HUDEP-2 (cell line): ENCODE data around the gene DLGAP1.

Experiments
- DNase-seq, 76 experiments: peaks; one replicate each; lab custom pipeline; 2025; ENCODE audit not compliant: unreplicated experiment in 76 of 76; lab: John Stamatoyannopoulos, UW

DLGAP1 gene

GRCh38 chr18:3538954-3539617 lies 916.0 kb downstream of the DLGAP1 start:
- DNase-seq, result no peak

DNA sequence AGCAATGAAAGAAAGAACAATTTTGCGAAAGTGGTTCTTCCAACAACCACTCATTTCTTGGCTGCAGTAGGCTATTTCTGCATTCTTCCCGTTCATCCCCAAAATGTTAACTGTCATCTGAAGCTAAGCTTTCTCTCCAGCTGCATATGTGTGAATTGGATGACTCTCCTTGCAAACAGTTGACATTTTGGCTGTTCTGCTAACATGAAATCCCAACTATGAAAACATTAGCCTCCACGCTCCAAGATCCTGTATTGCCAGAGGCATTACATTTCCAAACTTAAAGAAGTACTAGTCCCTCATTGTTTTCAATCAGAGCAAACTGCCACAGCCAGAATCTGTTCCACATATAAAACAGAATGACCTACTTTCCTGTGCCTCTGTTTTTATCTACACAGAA lies 916.7 kb downstream of the DLGAP1 start:
- DNase-seq, result no peak

DNA sequence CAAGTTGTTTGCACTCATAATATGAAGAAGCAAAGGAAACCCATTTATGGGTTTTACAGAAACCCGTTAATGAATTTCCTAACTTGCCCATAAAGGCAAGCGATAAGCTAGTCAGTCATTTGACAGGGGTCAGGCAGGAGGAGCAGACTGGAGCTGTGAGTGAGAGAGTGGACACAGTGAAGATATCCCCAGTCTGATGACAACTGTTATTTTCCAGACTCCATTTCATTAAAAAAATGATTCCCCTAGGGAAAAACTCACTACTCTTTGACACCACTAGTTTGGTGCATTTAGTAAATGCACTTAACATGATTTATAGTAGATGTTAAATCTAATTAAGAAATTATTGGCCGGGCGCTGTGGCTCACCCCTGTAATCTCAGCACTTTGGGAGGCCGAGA lies 924.3 kb downstream of the DLGAP1 start:
- no peak for DNase-seq

DNA sequence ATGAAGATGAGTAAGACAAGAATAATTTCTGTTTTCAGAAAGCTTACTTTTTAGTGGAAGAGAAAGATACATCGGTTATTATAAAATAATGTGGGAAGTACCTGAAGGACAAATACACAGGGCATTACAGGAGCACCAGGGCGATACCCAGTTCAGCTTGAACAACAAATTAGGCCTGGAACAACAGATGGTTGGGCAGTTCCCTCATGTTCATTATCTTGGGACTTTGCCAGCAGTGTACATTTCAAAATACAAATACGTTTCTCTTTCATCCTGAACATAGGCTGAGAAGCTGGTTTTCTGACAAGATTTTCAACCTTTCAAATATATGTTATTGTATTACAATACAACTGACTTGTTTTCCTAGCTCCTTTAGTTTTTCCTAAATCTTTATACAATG lies 925.5 kb downstream of the DLGAP1 start:
- DNase-seq, result peak in 1 of 76 experiments; percentile 17

- DNase-seq, result no peak
These were observed 926.0 kb downstream of the DLGAP1 start for GRCh38 chr18:3529077-3529476.

DNA sequence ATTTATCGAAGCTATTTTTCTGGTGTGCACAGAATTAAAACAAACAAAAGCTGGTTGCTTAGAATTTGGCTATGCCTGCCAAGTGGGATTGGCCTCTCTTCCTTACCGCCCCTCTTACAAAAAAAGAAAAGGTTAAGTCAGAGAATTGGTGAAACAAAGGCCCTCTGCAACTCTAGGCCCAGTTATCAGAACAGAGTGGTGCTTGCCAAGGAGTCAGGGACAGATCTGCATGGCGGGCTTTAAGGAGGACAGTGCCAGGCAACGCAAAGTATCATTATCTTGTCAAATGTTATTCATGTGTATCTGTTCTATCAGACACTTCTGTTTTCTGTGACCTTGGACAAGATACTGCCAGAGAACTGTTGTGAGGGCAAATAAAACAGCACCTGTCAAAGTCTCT lies 926.9 kb downstream of the DLGAP1 start:
- no peak for DNase-seq

DNA sequence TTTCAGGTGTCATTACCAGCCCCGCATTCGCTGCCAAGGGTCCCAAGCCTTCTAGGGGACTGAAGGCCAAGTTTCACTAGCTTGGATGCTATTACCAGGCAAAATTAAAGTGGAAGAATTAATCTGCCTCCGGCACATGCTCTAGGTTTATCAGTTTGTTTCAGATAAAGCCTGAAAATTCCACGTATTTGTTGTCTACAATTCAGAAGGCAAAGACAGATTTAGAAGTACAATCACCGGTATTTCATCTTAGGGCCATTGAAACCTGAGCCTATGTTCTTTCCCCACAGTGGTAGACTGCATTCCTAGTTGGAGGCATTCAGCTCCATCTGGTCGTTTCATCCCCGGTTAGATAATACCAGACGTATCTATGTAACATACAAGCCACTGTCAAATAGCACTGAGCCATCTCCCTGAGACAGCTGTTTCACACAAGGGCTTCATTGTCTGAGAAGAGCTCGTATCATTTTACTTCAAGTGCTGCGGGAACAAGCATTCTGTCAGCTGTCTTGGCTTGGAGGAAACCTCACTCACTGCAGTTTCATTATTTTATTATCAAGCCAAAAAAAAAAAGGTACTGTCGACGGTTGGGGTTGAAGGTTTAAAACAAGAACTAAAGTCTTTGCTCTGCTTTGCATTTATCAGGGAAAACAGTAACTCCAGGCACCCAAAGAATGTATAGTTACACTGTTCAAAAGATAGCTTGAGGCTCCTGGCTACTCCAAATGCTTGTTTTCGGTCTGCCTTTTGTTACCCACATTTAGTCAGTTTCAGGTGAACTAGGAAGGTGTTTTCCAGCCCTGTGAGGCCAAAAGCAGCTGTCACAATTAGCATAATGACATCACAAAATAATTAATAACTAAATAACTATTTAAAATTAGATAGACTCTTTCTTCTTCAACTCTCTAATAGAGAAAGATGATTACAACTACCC lies 928.4 kb downstream of the DLGAP1 start:
- DNase-seq, result peak in 2 of 76 experiments; percentile 7 to 20

DNA sequence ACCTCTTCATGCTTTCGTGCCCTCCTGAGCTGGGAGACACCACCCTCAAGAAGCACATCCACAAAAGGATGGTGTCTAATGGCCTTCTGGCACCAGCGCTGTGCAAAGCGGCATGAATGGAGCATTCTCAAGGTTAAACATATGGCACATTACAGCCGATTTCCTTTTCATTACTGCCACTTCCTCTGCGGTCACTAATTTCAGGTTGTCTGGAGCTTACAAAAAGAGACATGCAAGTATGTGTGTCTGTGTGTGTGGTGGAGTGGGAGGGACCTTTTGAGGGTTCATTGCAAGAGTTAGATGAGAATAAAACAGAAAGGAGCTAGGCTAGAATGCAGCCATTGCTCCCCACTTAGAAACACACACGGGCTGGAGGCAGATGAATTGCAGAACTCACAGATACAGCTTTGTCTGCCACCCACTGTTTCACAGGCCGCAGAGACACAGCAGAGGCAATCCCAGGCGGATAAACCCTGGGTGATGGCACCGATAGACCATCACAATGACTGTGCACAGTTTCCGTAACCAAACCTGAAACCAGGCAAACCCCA lies 929.2 kb downstream of the DLGAP1 start:
- DNase-seq, result no peak

DNA sequence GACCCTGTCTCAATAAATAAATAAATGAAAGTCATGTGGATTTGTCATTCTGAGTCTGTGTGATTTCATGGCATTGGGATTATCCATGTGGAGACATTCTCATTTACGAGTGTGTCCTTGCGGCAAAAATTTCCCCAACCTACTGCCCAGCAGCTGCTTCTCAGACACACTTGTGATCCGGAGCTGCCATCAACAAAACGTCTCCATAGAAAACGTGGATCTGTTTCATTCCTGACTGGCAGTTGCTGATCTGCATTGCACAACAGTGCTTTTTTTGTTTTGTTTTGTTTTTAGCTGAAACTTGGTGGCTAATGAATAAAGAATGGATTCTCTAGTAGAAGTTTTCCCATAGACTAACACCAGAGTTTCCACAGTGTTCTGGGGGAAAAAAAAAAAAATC lies 930.4 kb downstream of the DLGAP1 start:
- DNase-seq, result no peak

DNA sequence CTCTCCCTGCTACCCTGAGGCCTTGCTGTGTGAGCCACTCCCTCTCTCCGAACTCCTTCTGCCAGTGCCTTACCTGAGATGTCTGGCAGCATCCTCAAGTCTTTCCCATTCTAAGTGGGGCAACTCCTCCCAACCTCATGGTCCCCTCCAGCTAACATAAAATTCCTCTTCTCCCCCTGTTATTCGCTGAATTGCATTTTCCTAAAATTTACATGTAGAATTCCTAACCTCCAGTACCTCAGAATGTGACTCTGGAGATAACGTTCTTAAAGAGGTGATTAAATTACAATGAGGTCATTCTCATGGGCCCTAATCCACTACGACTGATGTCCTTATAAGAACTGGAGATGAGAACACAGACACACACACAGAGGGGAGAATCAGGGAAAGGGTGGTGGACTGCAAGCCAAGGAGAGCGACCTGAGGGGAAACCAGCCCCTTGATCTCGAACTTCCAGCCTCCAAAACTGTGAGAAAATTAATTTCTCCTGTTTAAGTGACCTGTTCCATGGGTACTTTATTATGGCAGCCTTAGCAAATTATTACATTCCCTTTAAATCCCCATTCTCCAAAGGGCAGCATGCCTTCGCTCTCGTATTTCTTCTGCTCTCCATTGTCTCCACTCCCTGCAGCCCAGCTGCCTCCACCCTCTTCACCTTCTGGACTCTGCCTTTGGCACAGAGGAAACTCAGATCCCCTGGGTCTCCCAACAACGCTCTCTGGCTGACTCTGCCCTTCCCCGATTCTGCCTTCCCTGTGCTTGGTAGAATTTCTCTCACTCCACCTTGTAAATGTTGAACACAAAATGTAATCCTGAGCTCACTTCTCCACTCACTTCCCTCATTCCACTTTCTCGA lies 934.6 kb downstream of the DLGAP1 start:
- no peak for DNase-seq

DNA sequence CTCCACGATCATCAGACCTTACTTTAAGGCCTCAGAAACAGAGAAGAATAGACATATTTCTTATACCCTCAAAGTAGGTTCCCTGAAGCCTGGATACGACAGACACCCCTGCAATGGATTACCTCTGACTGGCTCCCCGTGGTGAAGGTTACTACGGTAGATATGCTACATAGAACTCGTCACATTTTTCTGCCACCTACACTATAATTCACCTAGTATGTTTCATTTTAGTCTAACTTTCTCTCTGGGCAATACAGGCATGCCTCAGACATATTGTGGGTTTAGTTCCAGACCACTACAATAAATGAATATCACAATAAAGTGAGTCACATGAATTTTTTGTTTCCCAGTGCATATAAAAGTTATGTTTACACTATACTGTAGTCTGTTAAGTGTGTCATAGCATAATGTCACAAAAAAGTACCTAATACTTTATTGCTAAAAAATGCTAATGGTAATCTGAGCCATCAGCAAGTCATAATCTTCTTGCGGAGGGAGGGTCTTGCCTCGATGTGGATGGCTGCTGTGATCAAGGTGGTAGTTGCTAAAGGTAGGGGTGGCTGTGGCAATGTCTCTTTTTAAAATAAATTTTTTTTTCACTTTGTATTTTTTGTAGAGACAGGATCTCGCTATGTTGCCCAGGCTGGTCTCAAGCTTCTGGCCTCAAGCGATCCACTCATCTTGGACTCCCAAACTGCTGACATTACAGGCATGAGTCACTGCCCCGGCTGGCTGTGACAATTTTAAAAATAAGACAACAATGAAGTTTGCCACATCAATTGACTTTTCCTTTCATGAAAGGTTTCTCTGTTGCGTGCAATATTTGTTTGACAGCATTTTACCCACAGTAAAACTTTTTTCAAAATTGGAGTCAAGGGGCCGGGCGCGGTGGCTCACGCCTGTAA lies 940.5 kb downstream of the DLGAP1 start:
- no peak for DNase-seq

GRCh38 chr18:3513481-3513880 lies 941.6 kb downstream of the DLGAP1 start:
- DNase-seq, result no peak

GRCh38 chr18:3511980-3512379 lies 943.1 kb downstream of the DLGAP1 start:
- peak in 33 of 76 experiments; percentile 0 to 83 (median 23) for DNase-seq

- no peak for DNase-seq
These were observed 944.2 kb downstream of the DLGAP1 start for GRCh38 chr18:3510896-3511295.

DNA sequence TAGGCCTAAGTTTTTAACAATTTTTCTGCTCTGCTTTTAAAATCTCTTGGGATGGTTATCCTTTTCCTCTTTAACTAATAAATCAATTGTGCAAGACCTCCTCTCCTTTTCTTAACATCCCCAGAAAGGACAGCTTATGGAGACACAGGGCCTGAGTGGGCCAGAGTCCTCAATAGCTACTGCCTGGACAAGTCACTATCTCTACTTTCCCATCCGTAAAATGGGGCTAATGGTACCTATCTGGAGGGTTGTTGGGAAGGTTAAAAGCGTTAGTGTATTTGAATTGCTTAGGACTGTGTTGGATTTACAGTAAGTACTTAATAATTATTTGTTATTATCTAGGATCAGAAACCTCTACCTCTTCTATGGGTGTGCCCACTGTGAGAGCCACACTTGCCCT lies 945.1 kb downstream of the DLGAP1 start:
- DNase-seq, result no peak

GRCh38 chr18:3508576-3509549 lies 946.2 kb downstream of the DLGAP1 start:
- DNase-seq, result no peak

DNA sequence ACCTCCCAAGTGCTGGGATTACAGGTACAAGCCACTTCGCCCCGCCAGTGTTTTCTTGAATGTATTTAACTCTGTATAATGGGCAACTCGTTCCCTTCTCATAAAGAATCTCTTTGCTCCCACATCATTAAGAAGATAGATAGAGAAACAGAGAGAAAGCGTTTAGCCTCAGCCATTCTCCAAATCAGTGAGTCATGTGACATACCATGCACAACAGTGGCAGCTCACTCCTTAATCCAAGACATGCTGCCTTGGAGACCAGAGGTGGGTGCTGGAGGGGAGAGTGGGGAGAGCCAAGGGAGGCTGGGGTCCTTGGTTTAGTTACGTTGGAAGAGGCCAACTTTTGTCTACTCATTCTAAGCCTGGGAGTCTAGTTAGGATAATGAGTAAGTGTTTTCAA lies 950.5 kb downstream of the DLGAP1 start:
- DNase-seq, result no peak

GRCh38 chr18:3502650-3503049 lies 952.5 kb downstream of the DLGAP1 start:
- DNase-seq, result no peak

DNA sequence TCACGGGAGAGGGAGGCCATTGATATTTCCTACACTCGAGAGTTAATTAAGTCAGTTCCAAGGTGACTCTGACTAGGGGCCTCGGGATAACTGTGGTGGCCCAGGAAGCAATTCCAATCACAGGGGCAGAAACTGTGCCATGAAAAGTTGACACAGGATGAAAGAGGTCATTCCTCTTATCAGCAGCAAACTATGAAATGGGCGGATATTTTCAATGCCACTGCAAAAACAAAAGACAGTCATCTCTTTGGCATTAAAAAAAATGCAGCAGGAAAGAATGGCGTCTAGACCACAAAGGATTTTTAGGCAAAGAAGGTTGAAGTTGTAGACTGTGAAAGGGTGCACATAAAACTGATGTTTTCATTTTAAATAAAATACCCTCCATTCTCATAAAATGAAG lies 955.1 kb downstream of the DLGAP1 start:
- DNase-seq, result no peak
